Glomerular endothelial cell (primary cell): Measurements from ENCODE around the gene SCGB1C2. TPM values are rescaled to one million over a fixed set of nuclear protein-coding genes. Genes with fewer than 3 reads are reported as not detected.
"Not testable (repeated sequence)": the region's sequence is repeated elsewhere in the genome, so short reads cannot be mapped to it uniquely, and the experiment has no call there.

Source experiments
- DNase-seq: peaks from one replicate; pipeline ENCODE4 v3.0.0-alpha.2; 2011; ENCODE audit warnings: low read depth, low spot score; ENCODE audit errors: extremely low read depth
- total RNA-seq: library from RNA; depleted of rRNA; stranded (reverse); fragments of >200 nt; gene quantifications from 2 replicates; pipeline ENCODE4 v1.2.3, GENCODE V29; 2015

Gene SCGB1C2
- total RNA-seq, 1 donor from 2014 or later: not detected

- DNase-seq: no peak
Measured at GRCh38 chr17:148757-149156, 11.4 kb downstream of the SCGB1C2 start.

- no peak for DNase-seq
Measured at GRCh38 chr17:149231-149630, 11.9 kb downstream of the SCGB1C2 start.

- no peak for DNase-seq
Measured at GRCh38 chr17:149897-150584, 12.7 kb downstream of the SCGB1C2 start.

GRCh38 chr17:151004-151403, 13.6 kb downstream of the SCGB1C2 start:
- no peak for DNase-seq

GRCh38 chr17:151886-152859, 14.8 kb downstream of the SCGB1C2 start:
- DNase-seq: no peak

- no peak for DNase-seq
Measured at GRCh38 chr17:152860-153420, 15.6 kb downstream of the SCGB1C2 start.

GRCh38 chr17:153851-154250, 16.5 kb downstream of the SCGB1C2 start:
- no peak for DNase-seq

GRCh38 chr17:155576-155975, 18.2 kb downstream of the SCGB1C2 start:
- DNase-seq: no peak

- no peak for DNase-seq
Measured at GRCh38 chr17:156094-156621, 18.8 kb downstream of the SCGB1C2 start.

GRCh38 chr17:156946-157345, 19.6 kb downstream of the SCGB1C2 start:
- no peak for DNase-seq

- DNase-seq: no peak
Measured at GRCh38 chr17:157901-158300, 20.5 kb downstream of the SCGB1C2 start.

GRCh38 chr17:158379-158778, 21.0 kb downstream of the SCGB1C2 start:
- DNase-seq: no peak

GRCh38 chr17:159609-160008, 22.2 kb downstream of the SCGB1C2 start:
- no peak for DNase-seq

GRCh38 chr17:160336-160735, 23.0 kb downstream of the SCGB1C2 start:
- no peak for DNase-seq

GRCh38 chr17:161481-161880, 24.1 kb downstream of the SCGB1C2 start:
- no peak for DNase-seq

GRCh38 chr17:162689-163088, 25.3 kb downstream of the SCGB1C2 start:
- DNase-seq: no peak

- no peak for DNase-seq
Measured at GRCh38 chr17:163514-164098, 26.2 kb downstream of the SCGB1C2 start.

GRCh38 chr17:164303-165235, 27.2 kb downstream of the SCGB1C2 start:
- DNase-seq: peak; percentile 33

GRCh38 chr17:165939-166338, 28.6 kb downstream of the SCGB1C2 start:
- no peak for DNase-seq

- not testable (repeated sequence) for DNase-seq
Measured at GRCh38 chr17:168614-169013, 31.2 kb downstream of the SCGB1C2 start.
